Right atrium auricular region (tissue), 2 donors: ENCODE results near the gene CRYBG1. TPM values are rescaled to one million over a fixed set of nuclear protein-coding genes. Genes with fewer than 3 reads are reported as not detected.

ENCODE experiments used
- DNase-seq: peaks from one replicate; pipeline ENCODE4 v3.0.0-alpha.2; 2019; ENCODE audit warnings: low spot score
- H3K27ac ChIP-seq, 2 donors: fragments of 200-600 bp; sonication (generic); 1 replicate in 1 of 2; 2 replicates in 1 of 2; pipeline ENCODE4 v1.5.1; 2016 to 2019
- H3K27me3 ChIP-seq, 2 donors: fragments of 200-600 bp; sonication (generic); one replicate each; pipeline versions ENCODE4 v1.5.1 to v1.6.0; 2017 to 2019
- H3K36me3 ChIP-seq: fragments of 200-600 bp; sonication (generic); one replicate; pipeline ENCODE4 v1.5.1; 2016
- H3K4me1 ChIP-seq, 2 donors: fragments of 200-600 bp; sonication (generic); one replicate each; pipeline versions ENCODE4 v1.5.1 to v1.6.0; 2017 to 2019
- H3K4me3 ChIP-seq, 2 donors: fragments of 200-600 bp; sonication (generic); 1 replicate in 1 of 2; 2 replicates in 1 of 2; pipeline ENCODE4 v1.5.1; 2017 to 2019; ENCODE audit warnings: mild to moderate bottlenecking in 1 of 2, moderate library complexity in 1 of 2
- H3K9me3 ChIP-seq, 2 donors: fragments of 200-600 bp; sonication (generic); one replicate each; pipeline ENCODE4 v1.5.1; 2019
- total RNA-seq, 2 donors: library from RNA; depleted of rRNA; stranded (reverse); fragments of >200 nt; gene quantifications; one replicate each; pipeline ENCODE4 v1.1.0, GENCODE V29; 2016
- TF ChIP-seq, protein P1 (sequence below), 2 donors: fragments of 200-600 bp; sonication (generic); IDR thresholded peaks; one replicate each; pipeline ENCODE4 v1.5.1; 2019; ENCODE audit warnings: antibody characterized with exemption in 2 of 2

CRYBG1 gene
- total RNA-seq, 2 donors from 2014 or later: 1.6 to 1.9 TPM

DNA sequence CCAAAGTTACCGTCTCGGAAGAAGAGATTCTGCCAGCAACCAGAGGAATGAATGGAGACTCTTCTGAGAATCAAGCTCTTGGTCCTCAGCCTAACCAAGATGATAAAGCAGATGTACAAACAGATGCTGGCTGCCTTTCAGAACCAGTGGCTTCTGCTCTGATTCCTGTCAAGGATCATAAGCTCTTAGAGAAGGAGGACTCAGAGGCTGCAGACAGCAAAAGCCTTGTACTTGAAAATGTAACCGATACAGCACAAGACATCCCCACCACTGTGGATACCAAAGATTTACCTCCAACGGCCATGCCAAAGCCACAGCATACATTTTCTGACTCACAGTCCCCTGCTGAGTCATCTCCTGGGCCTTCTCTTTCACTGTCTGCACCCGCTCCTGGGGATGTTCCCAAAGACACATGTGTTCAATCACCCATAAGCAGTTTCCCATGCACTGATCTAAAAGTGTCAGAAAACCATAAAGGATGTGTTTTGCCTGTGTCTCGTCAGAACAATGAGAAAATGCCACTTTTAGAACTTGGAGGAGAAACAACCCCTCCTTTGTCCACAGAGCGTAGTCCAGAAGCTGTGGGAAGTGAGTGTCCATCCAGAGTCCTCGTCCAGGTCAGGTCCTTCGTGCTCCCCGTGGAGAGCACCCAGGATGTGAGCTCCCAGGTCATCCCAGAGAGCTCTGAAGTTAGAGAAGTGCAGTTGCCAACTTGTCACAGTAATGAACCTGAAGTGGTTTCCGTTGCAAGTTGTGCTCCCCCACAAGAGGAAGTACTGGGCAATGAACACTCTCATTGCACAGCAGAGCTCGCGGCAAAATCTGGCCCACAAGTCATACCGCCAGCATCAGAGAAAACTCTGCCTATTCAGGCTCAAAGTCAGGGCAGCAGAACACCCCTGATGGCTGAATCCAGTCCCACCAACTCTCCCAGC lies 159.2 kb downstream of the CRYBG1 start:
- Histone ChIP-seq H3K27me3 (no peaks in the 10 kb centered on the region), H3K36me3 (no peaks in the 10 kb centered on the region), H3K27ac (no peak overlapping the region), H3K4me1 (no peaks in the 10 kb centered on the region), H3K4me3 (no peak overlapping the region), H3K9me3 (no peaks in the 10 kb centered on the region)
- TF ChIP-seq, protein P1, sequence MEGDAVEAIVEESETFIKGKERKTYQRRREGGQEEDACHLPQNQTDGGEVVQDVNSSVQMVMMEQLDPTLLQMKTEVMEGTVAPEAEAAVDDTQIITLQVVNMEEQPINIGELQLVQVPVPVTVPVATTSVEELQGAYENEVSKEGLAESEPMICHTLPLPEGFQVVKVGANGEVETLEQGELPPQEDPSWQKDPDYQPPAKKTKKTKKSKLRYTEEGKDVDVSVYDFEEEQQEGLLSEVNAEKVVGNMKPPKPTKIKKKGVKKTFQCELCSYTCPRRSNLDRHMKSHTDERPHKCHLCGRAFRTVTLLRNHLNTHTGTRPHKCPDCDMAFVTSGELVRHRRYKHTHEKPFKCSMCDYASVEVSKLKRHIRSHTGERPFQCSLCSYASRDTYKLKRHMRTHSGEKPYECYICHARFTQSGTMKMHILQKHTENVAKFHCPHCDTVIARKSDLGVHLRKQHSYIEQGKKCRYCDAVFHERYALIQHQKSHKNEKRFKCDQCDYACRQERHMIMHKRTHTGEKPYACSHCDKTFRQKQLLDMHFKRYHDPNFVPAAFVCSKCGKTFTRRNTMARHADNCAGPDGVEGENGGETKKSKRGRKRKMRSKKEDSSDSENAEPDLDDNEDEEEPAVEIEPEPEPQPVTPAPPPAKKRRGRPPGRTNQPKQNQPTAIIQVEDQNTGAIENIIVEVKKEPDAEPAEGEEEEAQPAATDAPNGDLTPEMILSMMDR (IDR thresholded peaks at IDR 0.05): no peak
- DNase-seq: no peak

DNA sequence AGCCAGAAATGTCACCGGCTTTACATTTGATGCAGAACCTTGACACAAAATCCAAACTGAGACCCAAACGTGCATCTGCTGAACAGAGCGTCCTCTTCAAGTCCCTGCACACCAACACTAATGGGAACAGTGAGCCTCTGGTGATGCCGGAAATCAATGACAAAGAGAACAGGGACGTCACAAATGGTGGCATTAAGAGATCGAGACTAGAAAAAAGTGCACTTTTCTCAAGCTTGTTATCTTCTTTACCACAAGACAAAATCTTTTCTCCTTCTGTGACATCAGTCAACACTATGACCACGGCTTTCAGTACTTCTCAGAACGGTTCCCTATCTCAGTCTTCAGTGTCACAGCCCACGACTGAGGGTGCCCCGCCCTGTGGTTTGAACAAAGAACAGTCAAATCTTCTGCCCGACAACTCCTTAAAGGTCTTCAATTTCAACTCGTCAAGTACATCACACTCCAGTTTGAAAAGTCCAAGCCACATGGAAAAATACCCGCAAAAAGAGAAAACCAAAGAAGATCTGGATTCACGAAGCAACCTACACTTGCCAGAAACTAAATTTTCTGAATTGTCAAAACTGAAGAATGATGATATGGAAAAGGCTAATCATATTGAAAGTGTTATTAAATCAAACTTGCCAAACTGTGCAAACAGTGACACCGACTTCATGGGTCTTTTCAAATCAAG lies 160.3 kb downstream of the CRYBG1 start:
- H3K4me1 ChIP-seq: no peaks in the 10 kb centered on the region
- no peak for DNase-seq
- H3K27ac ChIP-seq: no peak overlapping the region
- TF ChIP-seq, protein P1 (IDR thresholded peaks at IDR 0.05): no peak
- H3K9me3 ChIP-seq: no peaks in the 10 kb centered on the region
- no peaks in the 10 kb centered on the region for H3K36me3 ChIP-seq
- H3K27me3 ChIP-seq: no peaks in the 10 kb centered on the region
- H3K4me3 ChIP-seq: no peak overlapping the region

DNA sequence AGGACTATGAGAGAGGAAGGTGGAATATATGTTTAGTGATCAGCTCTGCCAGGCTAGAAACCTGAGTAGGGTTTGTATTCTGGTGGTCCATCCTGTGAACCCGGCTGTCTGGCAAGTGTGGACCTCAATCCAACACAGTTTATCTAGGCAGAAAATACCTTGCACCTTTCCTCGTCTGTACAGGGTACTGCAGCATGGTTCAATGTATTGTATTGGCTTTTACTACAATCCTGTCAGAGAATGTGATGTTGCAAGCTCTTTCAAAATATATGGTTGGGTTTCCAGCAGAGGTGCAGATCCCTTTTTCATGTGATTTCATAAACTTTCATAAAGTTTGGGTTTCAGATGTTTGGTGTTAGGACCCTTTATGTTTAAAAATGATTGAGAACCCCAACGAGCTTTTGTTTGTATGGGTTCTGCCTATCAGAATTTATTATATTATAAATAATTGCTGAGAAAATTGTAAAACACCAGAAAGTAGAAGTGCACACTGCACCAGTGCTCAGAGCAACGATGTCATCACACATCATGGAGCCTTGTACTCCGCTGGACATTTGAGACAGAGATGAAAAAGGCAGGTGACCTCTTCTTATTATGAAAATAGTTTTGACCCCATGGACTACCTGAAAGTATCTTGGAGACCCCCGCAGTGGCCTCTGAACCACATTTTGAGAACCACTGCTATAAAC lies 162.2 kb downstream of the CRYBG1 start:
- H3K9me3 ChIP-seq: no peaks in the 10 kb centered on the region
- H3K27me3 ChIP-seq: no peaks in the 10 kb centered on the region
- TF ChIP-seq, protein P1 (IDR thresholded peaks at IDR 0.05): no peak
- H3K4me3 ChIP-seq: no peak overlapping the region
- H3K36me3 ChIP-seq: no peaks in the 10 kb centered on the region
- no peak for DNase-seq
- no peak overlapping the region for H3K27ac ChIP-seq
- H3K4me1 ChIP-seq: no peaks in the 10 kb centered on the region

DNA sequence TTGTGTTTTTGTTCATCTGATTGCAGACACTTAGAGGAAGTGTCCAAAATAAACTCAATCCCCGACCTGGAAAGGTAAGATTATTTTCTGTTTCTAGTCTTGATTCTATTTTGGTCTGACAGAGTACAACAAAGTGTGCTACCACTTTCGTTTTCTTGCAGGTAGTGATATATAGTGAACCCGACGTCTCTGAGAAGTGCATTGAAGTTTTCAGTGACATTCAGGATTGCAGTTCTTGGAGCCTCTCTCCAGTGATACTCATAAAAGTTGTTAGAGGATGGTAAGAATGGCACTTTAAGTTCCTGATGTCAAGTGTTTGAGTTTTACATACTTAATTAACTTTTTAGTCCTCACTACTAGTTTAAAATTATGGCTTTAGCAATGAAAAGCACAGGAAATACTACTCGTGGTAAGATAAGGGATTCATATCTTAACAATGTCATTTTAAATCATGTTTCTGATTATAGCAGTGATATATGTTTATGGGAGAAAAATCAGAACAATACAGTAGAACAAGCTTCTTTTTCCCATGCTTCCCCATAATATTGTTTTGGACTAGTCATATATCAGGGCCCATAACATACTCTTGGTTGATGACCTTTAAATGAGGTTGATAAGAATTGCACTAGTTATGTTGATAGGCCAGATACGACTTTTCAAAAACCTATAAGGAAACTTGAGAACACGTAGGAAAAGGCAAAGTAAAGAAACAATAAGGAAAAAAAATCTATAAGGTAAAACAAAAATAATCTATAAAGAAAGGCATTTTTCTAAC lies 164.8 kb downstream of the CRYBG1 start:
- H3K27me3 ChIP-seq: no peaks in the 10 kb centered on the region
- H3K36me3 ChIP-seq: no peaks in the 10 kb centered on the region
- H3K4me3 ChIP-seq: peak overlapping the region in 1 of 2 donors; percentile 8
- H3K9me3 ChIP-seq: no peaks in the 10 kb centered on the region
- no peaks in the 10 kb centered on the region for H3K4me1 ChIP-seq
- TF ChIP-seq, protein P1 (IDR thresholded peaks at IDR 0.05): no peak
- H3K27ac ChIP-seq: no peak overlapping the region
- DNase-seq: no peak

DNA sequence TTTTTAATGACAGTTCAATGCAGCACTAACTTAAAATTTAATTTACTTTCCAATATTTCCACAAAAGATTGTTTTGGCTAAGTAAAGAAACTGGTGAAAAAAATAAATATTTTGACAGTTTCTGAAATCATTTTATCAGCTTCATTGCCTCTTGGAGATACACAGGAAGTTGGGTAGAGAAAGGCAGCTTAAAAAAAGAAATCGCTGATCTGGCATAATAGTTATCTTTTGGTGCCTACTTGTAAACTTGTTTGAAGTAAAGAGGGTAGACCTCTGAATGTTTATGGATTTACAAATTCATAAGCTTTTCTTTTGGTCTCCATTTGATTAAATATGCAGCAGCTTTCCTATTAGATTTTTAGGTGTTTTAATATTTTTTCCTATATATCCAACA lies 165.4 kb downstream of the CRYBG1 start:
- H3K4me1 ChIP-seq: no peaks in the 10 kb centered on the region
- no peaks in the 10 kb centered on the region for H3K36me3 ChIP-seq
- no peak overlapping the region for H3K27ac ChIP-seq
- no peaks in the 10 kb centered on the region for H3K9me3 ChIP-seq
- no peak overlapping the region for H3K4me3 ChIP-seq
- TF ChIP-seq, protein P1 (IDR thresholded peaks at IDR 0.05): no peak
- H3K27me3 ChIP-seq: no peaks in the 10 kb centered on the region
- DNase-seq: no peak
